HepG2 (cell line): ENCODE data around the gene TSC22D1. TPM values are rescaled to one million over a fixed set of nuclear protein-coding genes. Genes with fewer than 3 reads are reported as not detected.

ENCODE experiments used
- ATAC-seq: fragments of 200-7000 bp; cut with Tn5 transposase; 3 replicates; pipeline ENCODE4 v1.9.1; 2020; ENCODE audit warnings: mild to moderate bottlenecking, moderate library complexity
- BruUV-seq: library from RNA; stranded (reverse); fragments of 400-500 nt; replicated peaks from 2 replicates; lab custom pipeline; 2021; lab: Mats Ljungman, UMichigan
- CTCF ChIA-PET: fragments of 300-600 bp; formaldehyde crosslinking; extraction: SDS; loops from one replicate; lab custom pipeline; 2021; ENCODE audit warnings: low total read pairs, inconsistent platforms, low intra/inter-chr PET ratio; lab: Yijun Ruan, JAX
- POLR2A ChIA-PET: fragments of 350-600 bp; sonication (Branson Sonifier 250); formaldehyde crosslinking; loops from one replicate; lab custom pipeline; 2020; ENCODE audit warnings: antibody characterized with exemption, inconsistent platforms; lab: Yijun Ruan, JAX
- DNase-seq: peaks from one replicate; pipeline ENCODE4 v3.0.0-alpha.2; 2015; ENCODE audit warnings: low spot score
- FAIRE-seq: peaks from 3 replicates; lab custom pipeline; 2011; peaks lifted over from hg19 to GRCh38; lab: Jason Lieb, UNC
- H2AFZ ChIP-seq: one replicate; pipeline ENCODE4 v1.6.1; 2011; ENCODE audit warnings: low read length, inconsistent platforms
- H3K27ac ChIP-seq: fragments of 300-600 bp; 3 replicates; pipeline ENCODE4 v1.8.0; 2011; ENCODE audit warnings: mixed run types, mild to moderate bottlenecking, mixed read lengths, low read length, inconsistent platforms; ENCODE audit not compliant: insufficient read depth; ENCODE audit errors: extremely low read length
- H3K27me3 ChIP-seq, 2 experiments: fragments of 200-600 bp in 1 of 2; 2 replicates in 1 of 2; 3 replicates in 1 of 2; pipeline versions ENCODE4 v1.6.0 to v1.8.0; 2011; ENCODE audit warnings: low read length in 2 of 2, mild to moderate bottlenecking in 2 of 2, moderate library complexity in 2 of 2, inconsistent platforms in 1 of 2; ENCODE audit not compliant: insufficient read depth in 2 of 2, control insufficient read depth in 1 of 2
- H3K36me3 ChIP-seq, 2 experiments: fragments of 200-600 bp in 1 of 2; replicated peaks in 1 of 2; 2 replicates in 1 of 2; 3 replicates in 1 of 2; pipeline versions ENCODE4 v1.5.1 to v1.8.0; 2011; ENCODE audit warnings: low read length in 2 of 2, inconsistent platforms in 1 of 2; ENCODE audit not compliant: insufficient read depth in 2 of 2, control insufficient read depth in 1 of 2
- H3K4me1 ChIP-seq: 2 replicates; pipeline ENCODE4 v1.5.1; 2012; ENCODE audit warnings: low read length, inconsistent platforms; ENCODE audit not compliant: insufficient read depth
- H3K4me2 ChIP-seq: 2 replicates; pipeline ENCODE4 v1.6.0; 2011; ENCODE audit warnings: low read depth, low read length, inconsistent platforms
- H3K4me3 ChIP-seq, 3 experiments: fragments of 200-600 bp in 1 of 3; sonication (generic), shearing (Covaris generic) in 1 of 3; replicated peaks in 1 of 3; 2 replicates each; pipeline ENCODE4 v1.5.1; 2011 to 2016; ENCODE audit warnings: low read length in 3 of 3, inconsistent platforms in 2 of 3, low read depth in 2 of 3, mild to moderate bottlenecking in 2 of 3, control low read depth in 1 of 3, mixed read lengths in 1 of 3; ENCODE audit not compliant: insufficient read depth in 1 of 3
- H3K79me2 ChIP-seq: one replicate; pipeline ENCODE4 v1.6.1; 2011; ENCODE audit warnings: low read length, inconsistent platforms; ENCODE audit not compliant: insufficient read depth
- H3K9ac ChIP-seq: 2 replicates; pipeline ENCODE4 v1.6.0; 2011; ENCODE audit warnings: mild to moderate bottlenecking, low read depth, low read length, inconsistent platforms; ENCODE audit not compliant: insufficient read depth
- H3K9me3 ChIP-seq: 2 replicates; pipeline ENCODE4 v1.5.1; 2012; ENCODE audit warnings: mild to moderate bottlenecking, low read length
- H4K20me1 ChIP-seq: 2 replicates; pipeline ENCODE4 v1.6.0; 2011; ENCODE audit warnings: inconsistent platforms, mild to moderate bottlenecking, low read length, moderate library complexity; ENCODE audit not compliant: insufficient read depth
- BCL3 ChIP-seq: sonication (generic); formaldehyde crosslinking; IDR thresholded peaks from 2 replicates; pipeline ENCODE4 v1.5.1; 2020; ENCODE audit warnings: mild to moderate bottlenecking, missing genetic modification reagents, moderate library complexity
- BHLHE40 ChIP-seq: IDR thresholded peaks from 2 replicates; pipeline ENCODE4 v1.6.1; 2011; ENCODE audit warnings: low read length, improper control_type of control experiment
- CCAR2 ChIP-seq: fragments of 200-400 bp; formaldehyde crosslinking; optimal IDR thresholded peaks from 2 replicates; pipeline ENCODE3; 2018; ENCODE audit warnings: low read depth, mild to moderate bottlenecking, low read length, moderate library complexity
- CHD2 ChIP-seq: IDR thresholded peaks from 2 replicates; pipeline ENCODE4 v1.6.1; 2011; ENCODE audit warnings: low read depth, low read length, improper control_type of control experiment
- ELF3 ChIP-seq: IDR thresholded peaks from 2 replicates; pipeline ENCODE4 v1.6.1; 2016; ENCODE audit warnings: missing genetic modification reagents, missing compliant biosample characterization
- GATA4 ChIP-seq: sonication (generic); IDR thresholded peaks from 2 replicates; pipeline ENCODE4 v1.6.1; 2016; ENCODE audit warnings: antibody characterized with exemption, low read depth, borderline replicate concordance
- HCFC1 ChIP-seq: fragments of 150-350 bp; IDR thresholded peaks from 2 replicates; pipeline ENCODE4 v1.6.1; 2014; ENCODE audit warnings: low read depth, low read length
- HOMEZ ChIP-seq: IDR thresholded peaks from 2 replicates; pipeline ENCODE4 v1.6.1; 2016; ENCODE audit warnings: low read depth
- MLLT10 ChIP-seq: sonication (generic); formaldehyde crosslinking; IDR thresholded peaks from 2 replicates; pipeline ENCODE4 v1.4.0; 2020; ENCODE audit warnings: missing genetic modification reagents
- NFIB ChIP-seq: sonication (generic); formaldehyde crosslinking; IDR thresholded peaks from 2 replicates; pipeline ENCODE4 v1.9.0; 2021; ENCODE audit warnings: missing genetic modification reagents, mild to moderate bottlenecking, borderline replicate concordance
- ONECUT2 ChIP-seq: sonication (generic); formaldehyde crosslinking; IDR thresholded peaks from 2 replicates; pipeline ENCODE4 v1.4.0; 2020; ENCODE audit warnings: missing genetic modification reagents
- TEF ChIP-seq: sonication (generic); formaldehyde crosslinking; IDR thresholded peaks from 2 replicates; pipeline ENCODE4 v1.5.0; 2020; ENCODE audit warnings: missing genetic modification reagents
- ZBTB21 ChIP-seq: sonication (generic); formaldehyde crosslinking; IDR thresholded peaks from 2 replicates; pipeline ENCODE4 v1.4.0; 2020; ENCODE audit warnings: missing genetic modification reagents
- ZFY ChIP-seq: sonication (generic); formaldehyde crosslinking; IDR thresholded peaks from 2 replicates; pipeline ENCODE4 v1.4.0; 2020; ENCODE audit warnings: missing genetic modification reagents
- ZNF235 ChIP-seq: sonication (generic); formaldehyde crosslinking; IDR thresholded peaks from 2 replicates; pipeline ENCODE4 v1.8.1; 2023; ENCODE audit warnings: mild to moderate bottlenecking, missing genetic modification reagents, borderline replicate concordance
- ZNF251 ChIP-seq: sonication (generic); formaldehyde crosslinking; IDR thresholded peaks from 2 replicates; pipeline ENCODE4 v1.9.0; 2021; ENCODE audit warnings: mild to moderate bottlenecking, missing genetic modification reagents
- ZNF274 ChIP-seq: sonication (generic); formaldehyde crosslinking; IDR thresholded peaks from 2 replicates; pipeline ENCODE4 v1.5.1; 2020; ENCODE audit warnings: mild to moderate bottlenecking, missing genetic modification reagents
- ZNF34 ChIP-seq: sonication (generic); formaldehyde crosslinking; IDR thresholded peaks from 2 replicates; pipeline ENCODE4 v1.4.0; 2020; ENCODE audit warnings: mild to moderate bottlenecking, missing genetic modification reagents, borderline replicate concordance
- ZNF7 ChIP-seq: IDR thresholded peaks from 2 replicates; pipeline ENCODE4 v1.6.1; 2016; ENCODE audit warnings: missing biosample characterization, missing genetic modification reagents
- ZNF713 ChIP-seq: sonication (generic); formaldehyde crosslinking; IDR thresholded peaks from 2 replicates; pipeline ENCODE4 v1.4.0; 2020; ENCODE audit warnings: mild to moderate bottlenecking, missing genetic modification reagents
- WGBS: methylation state at CpG from one replicate; pipeline ENCODE4 v1.1.6; 2017; ENCODE audit warnings: low lambda C conversion rate; 5-methylcytosine and 5-hydroxymethylcytosine counted together
- in situ Hi-C: cut with HindIII; loops from 2 replicates; pipeline ENCODE4 v1.10.0; 2017; ENCODE audit warnings: low pct_unique_long_range_greater_than_20kb; ENCODE audit not compliant: extremely low pct_ligation_motif_present
- intact Hi-C: fragments of 100-400 bp; cut with micrococcal nuclease; formaldehyde crosslinking; loops from one replicate; pipeline ENCODE4 v1.10.0; 2022; ENCODE audit not compliant: unreplicated experiment
- polyA plus RNA-seq, 8 experiments: library from polyadenylated mRNA; depleted of rRNA in 3 of 8; stranded (reverse) in 7 of 8; unstranded in 1 of 8; fragments of >200 nt; fragmentation: Illumina TruSeq in 4 of 8; extraction: Trizol in 4 of 8; gene quantifications; 2 replicates each; pipeline versions ENCODE4 v1.2.1 to v1.2.3, GENCODE V29; 2011 to 2016; ENCODE audit warnings: low read depth in 4 of 8, missing spikeins in 1 of 8, mixed read lengths in 1 of 8; ENCODE audit not compliant: insufficient read depth in 1 of 8
- total RNA-seq, 5 experiments: library from RNA; depleted of rRNA; stranded (reverse); fragments of >200 nt; fragmentation: Illumina TruSeq; extraction: Trizol; gene quantifications; 2 replicates each; pipeline ENCODE4 v1.2.3, GENCODE V29; 2016; ENCODE audit warnings: low read depth in 1 of 5

TSC22D1 gene
- total and polyA plus RNA-seq, 2 of the 13 experiments (the other 11 are each of a cell fraction or from before 2014, with no cell fraction given): 18.4 to 35.7 TPM

GRCh38 chr13:44622708-44623107 is 46.6 kb upstream of the TSC22D1 start:
- POLR2A ChIA-PET: no interaction called here
- in situ Hi-C loops (no loop called here), intact Hi-C loops (no loop called here)
- ATAC-seq (no peak), DNase-seq (no peak)
- Histone ChIP-seq H3K9ac (no peak overlapping the region), H3K36me3 (no peaks in the 10 kb centered on the region), H3K4me1 (0 out of 2 replicates have a peak, but pooled peaks cover 3% of the 10 kb centered on the region), H2AFZ (no peak overlapping the region), H3K79me2 (no peaks in the 10 kb centered on the region), H3K4me3 (no peak overlapping the region), H3K27me3 (no peaks in the 10 kb centered on the region), H3K27ac (no peak overlapping the region), H4K20me1 (no peaks in the 10 kb centered on the region)
- 47% methylated on average over 1 of the region's 1 CpG for WGBS
- BruUV-seq: no TSS peak
- TF ChIP-seq HCFC1 (no peak), MLLT10 (CRISPR knock-in tag) (no peak), CHD2 (no peak), ZNF274 (no peak), ELF3 (CRISPR knock-in tag) (no peak), BCL3 (CRISPR knock-in tag) (no peak), ZBTB21 (no peak), ZNF7 (no peak), ZNF34 (CRISPR knock-in tag) (no peak), HOMEZ (no peak), BHLHE40 (no peak), ZFY (no peak), ZNF251 (CRISPR knock-in tag) (no peak), NFIB (CRISPR knock-in tag) (no peak), TEF (CRISPR knock-in tag) (no peak), ZNF235 (no peak), CCAR2 (no peak), GATA4 (no peak), ZNF713 (no peak), ONECUT2 (no peak)
- TF ChIP-seq, all 625 proteins: peak for 0
- Histone ChIP-seq H3K4me2 (no peak overlapping the region), H3K9me3 (no peaks in the 10 kb centered on the region)
- CTCF ChIA-PET: no interaction called here
- FAIRE-seq: no peak
